HG02623 (cell line): ENCODE results near the gene ADAMTSL3.
A peak's percentile ranks its signal among the peaks of the same experiment; 100 is the strongest.

ENCODE experiments used
- ATAC-seq: cut with Tn5 transposase; IDR thresholded peaks from one replicate; pipeline ENCODE4 v1.9.1; 2021; ENCODE audit warnings: moderate library complexity; ENCODE audit not compliant: unreplicated experiment

The ADAMTSL3 gene

GRCh38 chr15:83871808-83872559 lies 218.1 kb downstream of the ADAMTSL3 start:
- peak; percentile 53 for ATAC-seq

- ATAC-seq: no peak
Measured at GRCh38 chr15:83873966-83874365, 220.0 kb downstream of the ADAMTSL3 start.

- no peak for ATAC-seq
Measured at GRCh38 chr15:83880529-83880928, 226.6 kb downstream of the ADAMTSL3 start.

GRCh38 chr15:83881156-83881555 lies 227.2 kb downstream of the ADAMTSL3 start:
- ATAC-seq: no peak

GRCh38 chr15:83886321-83886720 lies 232.4 kb downstream of the ADAMTSL3 start:
- no peak for ATAC-seq

- no peak for ATAC-seq
Measured at GRCh38 chr15:83887404-83887803, 233.5 kb downstream of the ADAMTSL3 start.

GRCh38 chr15:83887961-83888360 lies 234.0 kb downstream of the ADAMTSL3 start:
- no peak for ATAC-seq

- no peak for ATAC-seq
Measured at GRCh38 chr15:83889995-83890394, 236.1 kb downstream of the ADAMTSL3 start.

GRCh38 chr15:83890587-83890986 lies 236.7 kb downstream of the ADAMTSL3 start:
- ATAC-seq: no peak

GRCh38 chr15:83892498-83892897 lies 238.6 kb downstream of the ADAMTSL3 start:
- no peak for ATAC-seq

GRCh38 chr15:83893308-83893707 lies 239.4 kb downstream of the ADAMTSL3 start:
- ATAC-seq: no peak

GRCh38 chr15:83897037-83897436 lies 243.1 kb downstream of the ADAMTSL3 start:
- no peak for ATAC-seq

GRCh38 chr15:83898361-83898760 lies 244.4 kb downstream of the ADAMTSL3 start:
- no peak for ATAC-seq

GRCh38 chr15:83899670-83900069 lies 245.7 kb downstream of the ADAMTSL3 start:
- ATAC-seq: no peak

- no peak for ATAC-seq
Measured at GRCh38 chr15:83904107-83905040, 250.5 kb downstream of the ADAMTSL3 start.

- ATAC-seq: no peak
Measured at GRCh38 chr15:83905556-83906273, 251.8 kb downstream of the ADAMTSL3 start.

GRCh38 chr15:83911345-83911744 lies 257.4 kb downstream of the ADAMTSL3 start:
- ATAC-seq: no peak

- ATAC-seq: no peak
Measured at GRCh38 chr15:83912343-83912742, 258.4 kb downstream of the ADAMTSL3 start.

GRCh38 chr15:83913034-83913632 lies 259.2 kb downstream of the ADAMTSL3 start:
- ATAC-seq: no peak

GRCh38 chr15:83914906-83915305 lies 261.0 kb downstream of the ADAMTSL3 start:
- no peak for ATAC-seq

GRCh38 chr15:83917432-83917831 lies 263.5 kb downstream of the ADAMTSL3 start:
- ATAC-seq: no peak
